Bronchial epithelial cell (primary cell): ENCODE results near the gene RSPRY1. TPM values are rescaled to one million over a fixed set of nuclear protein-coding genes. Genes with fewer than 3 reads are reported as not detected.

Experiments used
- DNase-seq: peaks from one replicate; pipeline ENCODE4 v3.0.0-alpha.2; 2010; ENCODE audit warnings: low read depth
- FAIRE-seq: peaks from 2 replicates; lab custom pipeline; 2011; peaks lifted over from hg19 to GRCh38; lab: Jason Lieb, UNC
- H3K27me3 ChIP-seq: 2 replicates; pipeline ENCODE4 v1.5.1; 2011; ENCODE audit warnings: low read length; ENCODE audit not compliant: control insufficient read depth, insufficient read depth
- H3K36me3 ChIP-seq: 2 replicates; pipeline ENCODE4 v1.5.1; 2011; ENCODE audit warnings: low read length; ENCODE audit not compliant: control insufficient read depth, insufficient read depth
- H3K4me3 ChIP-seq: 2 replicates; pipeline ENCODE4 v1.5.1; 2011; ENCODE audit warnings: mild to moderate bottlenecking, low read depth, low read length, control low read depth
- total RNA-seq: library from RNA; depleted of rRNA; stranded (reverse); fragments of >200 nt; gene quantifications from 2 replicates; pipeline ENCODE4 v1.2.1, GENCODE V29; 2014
- TF ChIP-seq, protein P1 (sequence below): IDR thresholded peaks from 2 replicates; pipeline ENCODE4 v1.5.1; 2011; ENCODE audit warnings: mild to moderate bottlenecking, moderate library complexity, low read length, control low read depth, inconsistent platforms; ENCODE audit not compliant: insufficient read depth, severe bottlenecking

Gene RSPRY1
- total RNA-seq, 1 donor from 2014 or later, result 38.7 TPM

- Histone ChIP-seq H3K4me3 (no peak overlapping the region), H3K36me3 (no peaks in the 10 kb centered on the region), H3K27me3 (no peaks in the 10 kb centered on the region)
- TF ChIP-seq, protein P1, sequence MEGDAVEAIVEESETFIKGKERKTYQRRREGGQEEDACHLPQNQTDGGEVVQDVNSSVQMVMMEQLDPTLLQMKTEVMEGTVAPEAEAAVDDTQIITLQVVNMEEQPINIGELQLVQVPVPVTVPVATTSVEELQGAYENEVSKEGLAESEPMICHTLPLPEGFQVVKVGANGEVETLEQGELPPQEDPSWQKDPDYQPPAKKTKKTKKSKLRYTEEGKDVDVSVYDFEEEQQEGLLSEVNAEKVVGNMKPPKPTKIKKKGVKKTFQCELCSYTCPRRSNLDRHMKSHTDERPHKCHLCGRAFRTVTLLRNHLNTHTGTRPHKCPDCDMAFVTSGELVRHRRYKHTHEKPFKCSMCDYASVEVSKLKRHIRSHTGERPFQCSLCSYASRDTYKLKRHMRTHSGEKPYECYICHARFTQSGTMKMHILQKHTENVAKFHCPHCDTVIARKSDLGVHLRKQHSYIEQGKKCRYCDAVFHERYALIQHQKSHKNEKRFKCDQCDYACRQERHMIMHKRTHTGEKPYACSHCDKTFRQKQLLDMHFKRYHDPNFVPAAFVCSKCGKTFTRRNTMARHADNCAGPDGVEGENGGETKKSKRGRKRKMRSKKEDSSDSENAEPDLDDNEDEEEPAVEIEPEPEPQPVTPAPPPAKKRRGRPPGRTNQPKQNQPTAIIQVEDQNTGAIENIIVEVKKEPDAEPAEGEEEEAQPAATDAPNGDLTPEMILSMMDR, result no peak
- DNase-seq (no peak), FAIRE-seq (no peak)
Measured at GRCh38 chr16:57278494-57278893, 92.4 kb downstream of the RSPRY1 start.

DNA sequence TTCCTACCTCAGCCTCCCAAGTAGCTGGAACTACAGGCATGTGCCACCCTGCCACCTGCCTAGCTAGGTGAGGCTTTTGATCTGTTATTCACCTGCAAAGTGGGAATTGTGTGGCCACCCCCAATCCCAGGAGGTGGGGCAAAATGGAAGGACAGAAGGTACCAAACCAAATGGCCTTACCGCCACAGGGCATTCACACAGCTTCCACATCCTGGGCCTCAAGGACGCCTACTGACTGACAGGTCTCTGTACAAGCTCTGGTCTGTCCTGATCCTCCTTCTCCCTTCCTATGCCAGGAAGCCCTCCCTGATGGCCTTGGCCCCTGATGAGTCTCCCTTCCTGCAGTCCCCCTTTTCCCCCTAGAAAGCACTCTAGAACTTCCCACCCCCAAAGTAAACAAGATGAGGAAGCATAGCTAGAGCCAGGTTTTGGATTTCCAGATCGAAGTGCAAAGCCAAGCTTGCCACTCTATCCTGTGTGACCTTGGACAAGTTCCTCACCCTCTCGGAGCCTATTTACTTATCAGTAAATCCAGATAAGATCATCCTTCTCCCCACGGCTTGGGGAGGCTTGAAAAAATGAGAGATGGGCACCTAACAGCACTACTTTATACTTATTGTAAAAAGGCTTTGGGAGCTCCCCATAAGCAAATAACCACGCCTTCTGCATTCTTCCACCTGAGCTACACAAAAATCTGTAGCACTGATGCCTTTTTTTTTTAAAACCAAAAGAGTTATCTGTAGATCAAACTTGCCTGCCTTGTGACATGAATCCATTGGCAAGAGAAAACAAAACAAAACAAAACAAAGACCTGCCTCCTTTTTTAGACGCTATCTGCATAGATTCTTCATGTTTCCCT, 93.9 kb downstream of the RSPRY1 start:
- DNase-seq, result no peak
- H3K36me3 ChIP-seq, result no peaks in the 10 kb centered on the region
- FAIRE-seq, result no peak

DNA sequence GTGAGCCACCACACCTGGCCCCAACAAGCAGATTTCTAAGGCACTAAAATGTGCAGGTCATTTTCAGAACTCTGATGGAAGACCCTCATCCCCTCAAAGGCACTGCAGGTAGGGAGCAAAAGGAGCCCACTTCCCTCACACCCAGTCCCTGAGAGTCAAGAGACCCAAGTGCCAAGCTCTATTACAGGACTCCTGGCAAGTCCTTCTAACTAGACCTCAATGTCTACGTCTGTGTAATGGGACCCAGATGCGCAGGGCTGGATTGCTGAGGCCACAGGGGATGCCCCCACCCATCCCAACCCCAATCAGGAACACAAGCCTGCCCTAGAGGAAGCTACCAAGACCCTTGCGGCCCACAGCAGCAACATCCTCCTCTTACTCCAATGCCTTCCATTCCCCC, 95.7 kb downstream of the RSPRY1 start:
- FAIRE-seq, result no peak
- DNase-seq, result no peak
- Histone ChIP-seq H3K36me3 (no peaks in the 10 kb centered on the region), H3K4me3 (no peak overlapping the region), H3K27me3 (peaks cover 4% of the 10 kb centered on the region)
- TF ChIP-seq, protein P1, result no peak

More for the DNA sequence above, 93.9 kb downstream of the RSPRY1 start:
- TF ChIP-seq, protein P1, result no peak
- Histone ChIP-seq H3K4me3 (no peak overlapping the region), H3K27me3 (peaks cover 4% of the 10 kb centered on the region)

DNA sequence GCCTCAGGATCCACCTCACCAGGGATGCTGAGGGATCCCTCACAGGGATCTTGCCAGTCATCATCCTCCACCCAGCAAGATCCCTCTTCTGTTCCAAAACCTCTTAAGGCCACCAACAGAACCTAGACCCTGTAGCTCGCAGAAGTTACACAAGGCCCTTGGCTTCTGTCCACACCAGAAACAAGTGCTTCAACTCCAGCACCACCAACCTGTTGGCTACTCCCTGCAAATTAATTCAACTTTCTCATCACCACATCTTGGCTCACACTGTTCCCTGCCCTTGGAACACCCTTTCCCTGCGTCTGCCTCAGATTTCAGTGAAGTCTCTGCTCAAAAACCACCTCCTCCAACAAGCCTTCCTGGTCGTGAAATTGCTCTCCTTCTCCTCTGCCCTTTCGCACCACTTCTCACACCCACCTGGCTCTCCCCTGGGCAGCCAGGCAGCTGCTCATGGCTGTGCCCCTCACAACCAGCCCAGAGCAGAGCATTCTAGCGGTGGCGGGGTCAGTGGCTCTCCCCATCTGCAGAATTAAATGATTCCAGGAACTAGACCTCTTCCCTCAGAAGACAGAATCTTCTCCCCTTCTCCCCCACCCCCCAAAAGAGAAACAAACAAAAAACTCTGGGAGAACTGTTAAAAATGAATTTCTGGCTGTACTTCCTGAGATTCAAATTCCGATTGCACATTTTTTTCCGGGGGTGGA, 96.5 kb downstream of the RSPRY1 start:
- Histone ChIP-seq H3K27me3 (peaks cover 4% of the 10 kb centered on the region), H3K36me3 (no peaks in the 10 kb centered on the region), H3K4me3 (no peak overlapping the region)
- TF ChIP-seq, protein P1, result no peak
- DNase-seq (no peak), FAIRE-seq (no peak)

- no peak for DNase-seq
- TF ChIP-seq, protein P1, result no peak
- Histone ChIP-seq H3K27me3 (peaks cover 4% of the 10 kb centered on the region), H3K4me3 (peak overlapping the region; percentile 47), H3K36me3 (no peaks in the 10 kb centered on the region)
- FAIRE-seq, result no peak
Measured at GRCh38 chr16:57283214-57283958, 97.3 kb downstream of the RSPRY1 start.
